ENCODE data around the gene ACER1. TPM values are rescaled to one million over a fixed set of nuclear protein-coding genes. Genes with fewer than 3 reads are reported as not detected.

Gene ACER1
- not detected in 2 replicates for total RNA-seq

GRCh38 chr19:6333439-6333838, at the start of gene ACER1:
ACER1 (minus strand) TSS chr19:6333612; CDS start chr19:6333551, 61 bp downstream.

GRCh38 chr19:6375411-6376010, 42.1 kb upstream of the ACER1 start, which contains the start of gene PSPN:
PSPN (minus strand) TSS chr19:6375933; CDS start chr19:6375849, 84 bp downstream.

GRCh38 chr19:6372594-6373095, 39.2 kb upstream of the ACER1 start, which contains the start of gene ALKBH7:
ALKBH7 (plus strand) TSS chr19:6372794; CDS start chr19:6372821, 27 bp downstream.

GRCh38 chr19:6279931-6280591, 53.4 kb downstream of the ACER1 start, which contains the start of gene MLLT1:
MLLT1 (minus strand) TSS chr19:6279975; CDS start chr19:6279784, 191 bp downstream.

Other genes starting within 250 kb of the ACER1 start
- 13.0 and 16.7 TPM in 2 replicates for gene RFX2, start 223.1 kb downstream of the ACER1 start, total RNA-seq
- not detected in 2 replicates for gene ACSBG2, start 197.9 kb downstream of the ACER1 start, total RNA-seq
- 14.4 and 15.3 TPM in 2 replicates for gene MLLT1, start 53.6 kb downstream of the ACER1 start, total RNA-seq
- gene CLPP, start 27.9 kb upstream of the ACER1 start, total RNA-seq, result 154 and 157 TPM in 2 replicates
- gene ALKBH7, start 39.2 kb upstream of the ACER1 start, total RNA-seq, result 37.3 and 111 TPM in 2 replicates
- 0.34 and 0.62 TPM in 2 replicates for gene PSPN, start 42.3 kb upstream of the ACER1 start, total RNA-seq
- gene GTF2F1, start 59.6 kb upstream of the ACER1 start, total RNA-seq, result 41.6 and 46.0 TPM in 2 replicates
- 121 and 168 TPM in 2 replicates for gene KHSRP, start 91.2 kb upstream of the ACER1 start, total RNA-seq
- not detected in 2 replicates for gene SLC25A41, start 100.2 kb upstream of the ACER1 start, total RNA-seq
- gene SLC25A23, start 126.2 kb upstream of the ACER1 start, total RNA-seq, result 28.1 and 38.4 TPM in 2 replicates
- 19.5 and 23.8 TPM in 2 replicates for gene CRB3, start 130.7 kb upstream of the ACER1 start, total RNA-seq
- 0.11 TPM in 1 of 2 replicates, not detected in the other for gene DENND1C, start 148.2 kb upstream of the ACER1 start, total RNA-seq
- gene TUBB4A, start 168.7 kb upstream of the ACER1 start, total RNA-seq, result not detected in 2 replicates
- gene TNFSF9, start 197.4 kb upstream of the ACER1 start, total RNA-seq, result 31.5 and 32.5 TPM in 2 replicates